Lung (tissue), 12 donors: ENCODE data around the gene RRP8. TPM values are rescaled to one million over a fixed set of nuclear protein-coding genes. Genes with fewer than 3 reads are reported as not detected.

Experiments used
- ATAC-seq: fragments of 200-7000 bp; cut with Tn5 transposase; one replicate; pipeline ENCODE4 v1.9.1; 2020; ENCODE audit warnings: moderate number of reproducible peaks; ENCODE audit not compliant: insufficient read depth, low FRiP score
- DNase-seq, 3 donors: peaks; one replicate each; pipeline ENCODE4 v3.0.0-alpha.2; 2013 to 2017
- H3K27ac ChIP-seq, 2 donors: one replicate each; pipeline ENCODE4 v1.5.1; 2013; ENCODE audit warnings: mild to moderate bottlenecking in 2 of 2, moderate library complexity in 2 of 2, control low read depth in 1 of 2, inconsistent platforms in 1 of 2, low read depth in 1 of 2, low read length in 1 of 2
- H3K27me3 ChIP-seq, 3 donors: one replicate each; pipeline ENCODE4 v1.5.1; 2013; ENCODE audit warnings: low read length in 2 of 3; ENCODE audit not compliant: control insufficient read depth in 3 of 3, insufficient read depth in 3 of 3
- H3K36me3 ChIP-seq, 4 donors: one replicate each; pipeline ENCODE4 v1.5.1; 2013; ENCODE audit warnings: low read length in 4 of 4, mild to moderate bottlenecking in 1 of 4, moderate library complexity in 1 of 4; ENCODE audit not compliant: control insufficient read depth in 4 of 4, insufficient read depth in 4 of 4
- H3K4me1 ChIP-seq, 5 donors: one replicate each; pipeline ENCODE4 v1.5.1; 2013; ENCODE audit warnings: low read length in 5 of 5, mild to moderate bottlenecking in 2 of 5, moderate library complexity in 1 of 5; ENCODE audit not compliant: control insufficient read depth in 5 of 5, insufficient read depth in 5 of 5
- H3K4me3 ChIP-seq: one replicate; pipeline ENCODE4 v1.5.1; 2013; ENCODE audit warnings: mild to moderate bottlenecking, control low read depth, moderate library complexity
- H3K9ac ChIP-seq, 2 donors: one replicate each; pipeline ENCODE4 v1.5.1; 2013; ENCODE audit warnings: low read length in 2 of 2, control low read depth in 1 of 2; ENCODE audit not compliant: insufficient read depth in 1 of 2
- H3K9me3 ChIP-seq, 4 donors: one replicate each; pipeline ENCODE4 v1.5.1; 2013; ENCODE audit warnings: low read length in 3 of 4, mild to moderate bottlenecking in 1 of 4, moderate library complexity in 1 of 4; ENCODE audit not compliant: control insufficient read depth in 4 of 4, insufficient read depth in 3 of 4
- CTCF ChIP-seq: IDR thresholded peaks from 2 replicates; pipeline ENCODE4 v1.5.1; 2012; ENCODE audit warnings: mild to moderate bottlenecking; ENCODE audit errors: control extremely low read depth, extremely low read depth
- WGBS, 2 donors: extraction: QIAGEN DNeasy Blood & Tissue Kit; methylation state at CpG; one replicate each; pipeline ENCODE4 v1.1.7; 2013; 5-methylcytosine and 5-hydroxymethylcytosine counted together
- polyA plus RNA-seq, 2 donors: library from polyadenylated mRNA; stranded (reverse); fragments of 200-250 nt; gene quantifications; one replicate each; pipeline ENCODE4 v1.2.1, GENCODE V29; 2013
- total RNA-seq, 2 donors: library from RNA; depleted of rRNA in 1 of 2; stranded (reverse); fragments of >200 nt in 1 of 2; gene quantifications; one replicate each; pipeline ENCODE4 v1.2.1, GENCODE V29; 2014 to 2021
- donor health status: control.
- donor health status: control.
- donor health status: Bipolar disorder and iron deficiency.
- donor health status: healthy.
- donor health status: DM: yes; HTN: yes; CAD: no.

RRP8 gene
- total and polyA plus RNA-seq, 4 donors = 15.0 to 19.1 (median 16.8) TPM

- Histone ChIP-seq H3K9ac (no peak overlapping the region), H3K27ac (peak overlapping the region in 1 of 2 donors; percentile 52), H3K36me3 (peaks cover 14 to 35% (median 27%) of the 10 kb centered on the region in 4 donors), H3K27me3 (no peaks in the 10 kb centered on the region), H3K4me1 (peaks cover 5 to 53% (median 32%) of the 10 kb centered on the region in 5 donors), H3K9me3 (no peaks in the 10 kb centered on the region), H3K4me3 (no peak overlapping the region)
- DNase-seq (no peak), ATAC-seq (no peak)
- TF ChIP-seq CTCF = no peak
- WGBS, 2 donors = 83 to 92% methylated on average over 14 of the region's 14 CpGs
Observed at GRCh38 chr11:6608726-6609501, 5.5 kb upstream of the RRP8 start.

- no peak for TF ChIP-seq CTCF
- H3K9ac ChIP-seq = peak overlapping the region in 1 of 2 donors; percentile 73
- H3K4me3 ChIP-seq = no peak overlapping the region
- H3K36me3 ChIP-seq = peaks cover 14 to 35% (median 28%) of the 10 kb centered on the region in 4 donors
- 93 to 96% methylated on average over 9 of the region's 9 CpGs for WGBS, 2 donors
- ATAC-seq = no peak
- peak overlapping the region; percentile 62 to 71 for H3K27ac ChIP-seq
- H3K27me3 ChIP-seq = no peaks in the 10 kb centered on the region
- no peak for DNase-seq
- H3K9me3 ChIP-seq = no peaks in the 10 kb centered on the region
- H3K4me1 ChIP-seq = peaks cover 5 to 50% (median 29%) of the 10 kb centered on the region in 5 donors
Observed at GRCh38 chr11:6608011-6608410, 4.6 kb upstream of the RRP8 start.

GRCh38 chr11:6607190-6607795 lies 3.9 kb upstream of the RRP8 start:
- TF ChIP-seq CTCF = no peak
- Histone ChIP-seq H3K9ac (peak overlapping the region in 1 of 2 donors; percentile 73), H3K4me3 (no peak overlapping the region), H3K27ac (peak overlapping the region; percentile 39 to 71), H3K9me3 (no peaks in the 10 kb centered on the region), H3K27me3 (no peaks in the 10 kb centered on the region), H3K36me3 (peaks cover 14 to 35% (median 28%) of the 10 kb centered on the region in 4 donors), H3K4me1 (peaks cover 10 to 49% (median 26%) of the 10 kb centered on the region in 5 donors)
- ATAC-seq = no peak
- peak in 1 of 3 donors; percentile 54 for DNase-seq
